ENCODE data around the gene CRABP2. TPM values are rescaled to one million over a fixed set of nuclear protein-coding genes. Genes with fewer than 3 reads are reported as not detected.

The CRABP2 gene
- total RNA-seq, 1 experiment from 2014 or later: 1.1 TPM

DNA sequence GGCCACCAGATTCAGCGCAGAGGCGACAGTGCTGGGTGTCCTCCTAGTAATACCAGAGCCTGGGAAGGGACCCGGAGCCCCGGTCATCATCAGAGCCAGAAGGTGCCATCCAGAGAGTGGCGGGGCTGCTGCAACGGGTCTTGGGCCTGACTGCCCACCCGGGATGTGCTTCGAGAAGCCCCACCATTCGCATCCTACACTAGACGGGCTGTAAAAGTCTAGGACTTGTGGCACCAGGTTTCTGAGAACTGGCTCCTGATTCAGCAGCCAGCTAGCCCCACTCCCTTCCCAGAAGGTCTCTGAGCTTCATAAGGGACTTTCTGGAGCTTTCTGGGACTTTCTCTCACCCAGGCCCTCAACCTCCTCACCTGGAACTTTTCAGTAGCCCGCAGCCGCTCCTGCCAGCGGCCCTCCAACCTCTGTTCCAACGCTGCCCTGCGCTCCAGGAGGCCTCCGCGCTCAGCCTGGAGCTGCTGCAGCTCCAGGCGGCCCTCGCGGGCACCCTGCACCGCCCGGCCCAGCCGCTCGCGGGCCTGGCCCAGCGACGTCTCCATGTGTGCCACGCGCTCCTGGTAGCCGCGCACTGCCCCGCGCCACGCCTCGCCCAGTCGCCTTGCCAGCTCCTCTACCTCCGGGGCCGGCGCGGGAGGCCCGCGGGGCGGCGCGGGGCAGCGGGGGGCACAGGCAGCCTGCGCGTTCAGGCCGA, 29.1 kb downstream of the CRABP2 start:
- intact Hi-C loops (cut with micrococcal nuclease; ENCODE audit: unreplicated experiment): loop anchor here (2.0 to 5.0 kb wide), 2 partner anchors 15 to 94 kb away; no protein-coding TSS in a partner anchor
- POLR2A ChIA-PET (ENCODE audit: low non-redundant PET): interaction anchor here (0.7 kb wide), 1 partner anchor 16 kb away, joined by 7 read pairs; no protein-coding TSS in a partner anchor
- peaks cover 63% of the 10 kb centered on the region for H3K27me3 ChIP-seq (replicated peaks; ENCODE audit: insufficient read depth, low read depth, low read length, poor library complexity)
- CTCF ChIA-PET: interaction anchor here (0.6 to 1.4 kb wide), 11 partner anchors 13 to 224 kb away, joined by 3 to 7 read pairs (median 3); partner anchors contain the start of gene NTRK1
- DNase-seq (ENCODE audit: low spot score): no peak
- no peaks in the 10 kb centered on the region for H3K36me3 ChIP-seq (ENCODE audit: insufficient read depth, low read length, poor library complexity, severe bottlenecking)
- TF ChIP-seq EZH2 (IDR thresholded peaks at IDR 0.05; ENCODE audit: borderline replicate concordance, low read depth, low read length, poor library complexity, severe bottlenecking): no peak
- TF ChIP-seq, protein P1, sequence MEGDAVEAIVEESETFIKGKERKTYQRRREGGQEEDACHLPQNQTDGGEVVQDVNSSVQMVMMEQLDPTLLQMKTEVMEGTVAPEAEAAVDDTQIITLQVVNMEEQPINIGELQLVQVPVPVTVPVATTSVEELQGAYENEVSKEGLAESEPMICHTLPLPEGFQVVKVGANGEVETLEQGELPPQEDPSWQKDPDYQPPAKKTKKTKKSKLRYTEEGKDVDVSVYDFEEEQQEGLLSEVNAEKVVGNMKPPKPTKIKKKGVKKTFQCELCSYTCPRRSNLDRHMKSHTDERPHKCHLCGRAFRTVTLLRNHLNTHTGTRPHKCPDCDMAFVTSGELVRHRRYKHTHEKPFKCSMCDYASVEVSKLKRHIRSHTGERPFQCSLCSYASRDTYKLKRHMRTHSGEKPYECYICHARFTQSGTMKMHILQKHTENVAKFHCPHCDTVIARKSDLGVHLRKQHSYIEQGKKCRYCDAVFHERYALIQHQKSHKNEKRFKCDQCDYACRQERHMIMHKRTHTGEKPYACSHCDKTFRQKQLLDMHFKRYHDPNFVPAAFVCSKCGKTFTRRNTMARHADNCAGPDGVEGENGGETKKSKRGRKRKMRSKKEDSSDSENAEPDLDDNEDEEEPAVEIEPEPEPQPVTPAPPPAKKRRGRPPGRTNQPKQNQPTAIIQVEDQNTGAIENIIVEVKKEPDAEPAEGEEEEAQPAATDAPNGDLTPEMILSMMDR (conservative IDR thresholded peaks at IDR 0.05; ENCODE audit: low read depth, low read length): no peak
- H3K9me3 ChIP-seq (ENCODE audit: low read depth, low read length, poor library complexity, severe bottlenecking): no peaks in the 10 kb centered on the region
- peaks cover 13% of the 10 kb centered on the region for H3K4me1 ChIP-seq (ENCODE audit: insufficient read depth, low read length, poor library complexity, severe bottlenecking)
- H3K4me3 ChIP-seq (ENCODE audit: low read depth, low read length, poor library complexity, severe bottlenecking): peak overlapping the region; percentile 40
- no peak overlapping the region for H3K27ac ChIP-seq (ENCODE audit: low read depth, low read length, poor library complexity, severe bottlenecking)
- no TSS peak for BruUV-seq (replicated peaks)

DNA sequence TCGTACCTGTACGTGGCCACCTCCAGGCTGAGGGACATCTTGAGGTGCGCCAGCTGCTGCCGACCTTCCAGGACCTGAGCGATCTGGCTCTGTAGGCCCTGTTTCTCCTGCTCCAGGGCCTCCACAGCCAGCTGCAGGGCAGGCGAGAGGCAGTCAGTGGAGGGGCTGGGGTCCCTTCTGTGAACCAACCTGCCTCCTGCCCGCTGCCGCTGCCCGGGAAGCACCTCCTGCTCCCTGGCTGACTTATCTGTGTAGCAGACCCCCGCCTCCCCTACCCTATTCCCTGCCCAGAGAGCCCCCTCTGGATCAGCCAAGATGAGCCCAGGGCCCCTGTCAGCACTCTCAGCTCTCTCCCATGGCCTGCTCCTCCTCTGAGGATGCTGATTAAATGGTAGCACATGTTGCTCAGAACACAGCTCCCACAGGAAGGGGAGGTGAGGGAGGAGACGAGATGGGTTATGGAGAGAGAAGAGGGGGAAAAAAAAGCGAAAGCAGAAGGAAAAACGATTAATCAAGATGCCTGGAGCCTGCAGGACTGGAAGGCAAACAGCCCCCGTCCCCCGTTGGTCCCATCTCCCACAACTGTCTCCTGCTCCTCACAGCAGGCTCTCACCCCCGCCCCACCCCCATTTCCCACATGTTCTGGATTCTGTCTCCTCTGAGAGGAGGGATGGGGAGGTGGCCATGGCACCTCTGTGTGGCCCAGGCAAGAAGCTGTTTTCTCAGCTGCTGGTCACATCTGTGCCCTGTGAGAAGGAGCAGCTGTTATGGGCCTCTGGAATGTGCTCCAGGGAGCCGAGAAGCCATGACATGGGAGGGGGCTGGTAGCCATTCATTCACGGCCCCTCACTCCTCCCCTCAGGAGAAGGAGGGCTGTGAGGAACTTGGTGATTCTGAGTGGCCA, 29.9 kb downstream of the CRABP2 start:
- BruUV-seq (replicated peaks): no TSS peak
- no peak for DNase-seq (ENCODE audit: low spot score)
- Histone ChIP-seq H3K4me3 (ENCODE audit: low read depth, low read length, poor library complexity, severe bottlenecking) (no peak overlapping the region), H3K27ac (ENCODE audit: low read depth, low read length, poor library complexity, severe bottlenecking) (no peak overlapping the region), H3K27me3 (replicated peaks; ENCODE audit: insufficient read depth, low read depth, low read length, poor library complexity) (peaks cover 56% of the 10 kb centered on the region), H3K4me1 (ENCODE audit: insufficient read depth, low read length, poor library complexity, severe bottlenecking) (peaks cover 13% of the 10 kb centered on the region), H3K36me3 (ENCODE audit: insufficient read depth, low read length, poor library complexity, severe bottlenecking) (no peaks in the 10 kb centered on the region), H3K9me3 (ENCODE audit: low read depth, low read length, poor library complexity, severe bottlenecking) (no peaks in the 10 kb centered on the region)
- no peak for TF ChIP-seq EZH2 (IDR thresholded peaks at IDR 0.05; ENCODE audit: borderline replicate concordance, low read depth, low read length, poor library complexity, severe bottlenecking)
- TF ChIP-seq, protein P1 (conservative IDR thresholded peaks at IDR 0.05; ENCODE audit: low read depth, low read length): no peak
- intact Hi-C loops (cut with micrococcal nuclease; ENCODE audit: unreplicated experiment): loop anchor here (2.0 to 5.0 kb wide), 2 partner anchors 15 to 93 kb away; no protein-coding TSS in a partner anchor
- CTCF ChIA-PET: interaction anchor here (0.7 to 1.4 kb wide), 2 partner anchors 67 to 195 kb away, joined by 3 read pairs; no protein-coding TSS in a partner anchor
- POLR2A ChIA-PET (ENCODE audit: low non-redundant PET): interaction anchor here (0.6 kb wide), 1 partner anchor 74 kb away, joined by 7 read pairs; the partner anchor contains the start of gene GPATCH4

DNA sequence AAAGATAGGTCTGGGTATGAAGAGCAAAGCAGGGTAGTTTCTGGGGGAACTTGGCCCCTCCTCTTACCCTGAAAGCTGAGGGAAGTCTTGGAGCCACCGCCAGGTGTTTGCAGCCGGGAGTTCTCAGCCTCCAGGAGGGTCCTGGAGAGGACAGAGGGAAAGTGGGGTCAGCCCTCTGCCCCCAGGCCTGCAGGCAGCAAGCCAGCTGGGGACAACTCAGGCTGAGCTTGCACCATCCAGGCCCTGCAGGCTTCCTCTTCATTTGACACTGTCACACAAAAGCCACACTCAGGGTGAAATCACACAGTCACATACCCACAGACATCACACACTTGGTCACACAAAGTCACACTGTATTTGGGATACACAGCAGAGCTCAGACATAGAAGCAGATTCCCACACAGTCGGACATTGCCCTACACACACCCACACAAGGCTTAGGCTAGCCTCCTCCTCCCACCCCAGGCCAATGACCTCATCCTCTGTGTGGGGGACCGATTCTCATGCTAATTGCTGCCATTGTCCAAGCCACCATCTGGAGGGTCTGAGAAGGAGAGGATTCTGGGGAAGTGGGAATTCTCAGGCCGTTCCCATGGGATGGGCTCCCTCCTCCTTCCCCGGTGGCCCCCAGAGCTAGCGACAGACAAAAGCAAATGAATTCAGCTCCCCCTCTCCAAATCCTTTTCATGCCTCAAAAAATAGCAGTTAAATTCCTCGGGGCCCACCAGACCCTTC, 31.8 kb downstream of the CRABP2 start:
- Histone ChIP-seq H3K27me3 (replicated peaks; ENCODE audit: insufficient read depth, low read depth, low read length, poor library complexity) (peaks cover 37% of the 10 kb centered on the region), H3K4me3 (ENCODE audit: low read depth, low read length, poor library complexity, severe bottlenecking) (no peak overlapping the region), H3K27ac (ENCODE audit: low read depth, low read length, poor library complexity, severe bottlenecking) (no peak overlapping the region), H3K4me1 (ENCODE audit: insufficient read depth, low read length, poor library complexity, severe bottlenecking) (peaks cover 13% of the 10 kb centered on the region), H3K9me3 (ENCODE audit: low read depth, low read length, poor library complexity, severe bottlenecking) (no peaks in the 10 kb centered on the region), H3K36me3 (ENCODE audit: insufficient read depth, low read length, poor library complexity, severe bottlenecking) (no peaks in the 10 kb centered on the region)
- ChIA-PET CTCF (no interaction called here), POLR2A (ENCODE audit: low non-redundant PET) (no interaction called here)
- BruUV-seq (replicated peaks): no TSS peak
- intact Hi-C loops (cut with micrococcal nuclease; ENCODE audit: unreplicated experiment): no loop called here
- TF ChIP-seq, protein P1 (conservative IDR thresholded peaks at IDR 0.05; ENCODE audit: low read depth, low read length): no peak
- no peak for DNase-seq (ENCODE audit: low spot score)

Data from A673 (cell line).